Measurements from ENCODE around the gene PROX2. TPM values are rescaled to one million over a fixed set of nuclear protein-coding genes. Genes with fewer than 3 reads are reported as not detected.
A peak's percentile ranks its signal among the peaks of the same experiment; 100 is the strongest.

Gene PROX2, protein sequence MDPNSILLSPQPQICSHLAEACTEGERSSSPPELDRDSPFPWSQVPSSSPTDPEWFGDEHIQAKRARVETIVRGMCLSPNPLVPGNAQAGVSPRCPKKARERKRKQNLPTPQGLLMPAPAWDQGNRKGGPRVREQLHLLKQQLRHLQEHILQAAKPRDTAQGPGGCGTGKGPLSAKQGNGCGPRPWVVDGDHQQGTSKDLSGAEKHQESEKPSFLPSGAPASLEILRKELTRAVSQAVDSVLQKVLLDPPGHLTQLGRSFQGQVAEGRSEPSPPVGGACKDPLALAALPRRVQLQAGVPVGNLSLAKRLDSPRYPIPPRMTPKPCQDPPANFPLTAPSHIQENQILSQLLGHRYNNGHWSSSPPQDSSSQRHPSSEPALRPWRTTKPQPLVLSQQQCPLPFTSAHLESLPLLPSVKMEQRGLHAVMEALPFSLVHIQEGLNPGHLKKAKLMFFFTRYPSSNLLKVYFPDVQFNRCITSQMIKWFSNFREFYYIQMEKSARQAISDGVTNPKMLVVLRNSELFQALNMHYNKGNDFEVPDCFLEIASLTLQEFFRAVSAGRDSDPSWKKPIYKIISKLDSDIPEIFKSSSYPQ
- not detected in 2 replicates for total RNA-seq (2014; rRNA removed; shearing (Covaris generic))

- no peak for DNase-seq (ENCODE audit: low read depth)
These were observed at the start of gene PROX2 for GRCh38 chr14:74875941-74876913. TSS of gene PROX2 (minus strand) at chr14:74876145. CDS start at chr14:74863834, 12,311 bp downstream.

DNA sequence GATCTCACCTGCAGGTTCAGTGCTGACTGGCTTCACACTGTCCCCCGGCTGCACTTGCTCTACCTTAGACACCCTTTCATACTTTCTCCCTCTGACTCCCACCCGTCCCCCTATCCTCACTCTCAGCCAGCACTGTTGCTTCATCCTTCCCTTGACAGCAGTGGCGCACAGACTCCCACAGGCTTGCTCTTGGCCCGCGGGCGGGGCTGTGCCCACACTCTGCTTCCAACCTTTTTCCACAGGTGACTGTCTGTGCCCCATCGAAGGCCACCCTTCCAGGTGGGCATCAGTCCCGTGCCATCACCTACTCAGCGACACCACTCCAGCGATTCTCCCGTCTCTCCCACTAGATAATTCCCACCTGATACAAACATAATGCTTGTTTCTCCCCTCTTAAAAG lies 48.1 kb upstream of the PROX2 start:
- DNase-seq (ENCODE audit: low read depth) = no peak

DNA sequence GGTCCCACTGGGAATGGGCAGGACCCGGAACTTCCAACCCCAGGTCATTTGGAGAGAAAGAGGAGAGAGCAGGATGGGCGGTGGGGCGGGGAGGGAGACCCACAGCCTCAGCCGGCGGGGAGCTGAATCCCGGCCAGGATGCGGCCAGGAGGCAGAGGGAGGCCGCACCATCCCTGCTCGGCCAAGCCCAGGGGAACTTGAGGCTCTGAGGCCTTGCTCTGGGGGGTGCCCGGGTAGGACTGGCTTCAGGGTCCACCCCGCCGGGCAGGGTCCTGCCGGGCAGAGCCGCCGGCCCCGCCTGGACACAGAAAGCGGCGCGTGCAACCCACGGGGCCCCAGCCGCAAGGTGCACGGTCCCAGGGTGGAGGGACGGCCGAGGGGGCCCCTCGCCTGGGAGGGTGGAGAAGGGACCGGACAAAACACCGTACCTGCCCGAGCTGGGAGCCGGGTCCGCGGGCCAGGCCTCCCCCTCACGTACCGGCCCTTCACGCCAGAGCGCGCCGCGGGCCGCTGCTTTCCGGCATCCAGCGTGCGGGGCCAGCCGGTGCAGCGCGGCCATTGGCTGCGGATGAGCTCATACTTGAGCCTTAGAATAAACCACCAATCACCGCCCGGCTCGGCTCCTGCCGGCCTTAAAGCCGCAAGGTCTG lies 46.9 kb upstream of the PROX2 start, which contains the start of gene RPS6KL1:
TSS of gene RPS6KL1 (minus strand) at position 509 of the 650 bp plus-strand sequence. CDS start 1,719 bp downstream, outside the sequence.
- peak; percentile 93 for DNase-seq (ENCODE audit: low read depth)

DNA sequence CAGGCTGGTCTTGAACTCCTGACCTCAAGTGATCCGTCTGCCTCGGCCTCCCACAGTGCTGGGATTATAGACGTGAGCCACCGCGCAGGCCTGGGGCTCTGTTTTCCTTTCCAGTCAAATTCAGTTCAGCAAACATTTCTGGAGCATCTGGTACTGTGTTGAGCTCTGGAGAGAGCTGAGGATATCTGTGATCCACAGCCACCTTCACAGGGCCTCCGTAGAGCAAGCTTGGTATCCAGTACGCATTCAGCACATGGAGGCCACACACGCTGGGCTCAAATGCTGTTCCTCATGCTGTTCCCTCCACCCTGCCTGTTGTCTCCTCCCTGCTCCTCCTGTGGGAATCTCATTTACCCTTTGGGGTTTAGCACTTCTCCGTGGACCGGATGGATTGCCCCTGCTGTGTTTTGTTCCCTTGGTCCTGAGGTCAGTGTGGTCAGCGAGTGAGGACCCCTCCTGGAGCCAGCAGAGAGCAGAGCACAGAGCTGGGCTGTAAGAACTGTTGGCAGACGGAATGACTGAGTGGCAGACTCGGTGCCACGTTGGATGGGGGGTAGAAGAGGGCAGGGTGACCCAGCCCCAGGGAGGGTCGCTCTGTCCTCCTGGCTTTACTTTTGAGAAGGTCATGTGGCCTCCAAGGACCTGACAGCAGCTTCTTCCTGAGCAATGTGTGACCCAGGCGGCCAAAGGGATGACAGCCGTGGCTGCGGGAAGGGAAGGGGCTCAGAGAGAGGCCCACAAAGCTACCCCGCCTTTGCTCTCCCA lies 46.2 kb upstream of the PROX2 start:
- no peak for DNase-seq (ENCODE audit: low read depth)

- no peak for DNase-seq (ENCODE audit: low read depth)
These were observed 45.2 kb upstream of the PROX2 start for GRCh38 chr14:74921053-74921620.

GRCh38 chr14:74920281-74920680 lies 44.3 kb upstream of the PROX2 start:
- DNase-seq (ENCODE audit: low read depth) = no peak

DNA sequence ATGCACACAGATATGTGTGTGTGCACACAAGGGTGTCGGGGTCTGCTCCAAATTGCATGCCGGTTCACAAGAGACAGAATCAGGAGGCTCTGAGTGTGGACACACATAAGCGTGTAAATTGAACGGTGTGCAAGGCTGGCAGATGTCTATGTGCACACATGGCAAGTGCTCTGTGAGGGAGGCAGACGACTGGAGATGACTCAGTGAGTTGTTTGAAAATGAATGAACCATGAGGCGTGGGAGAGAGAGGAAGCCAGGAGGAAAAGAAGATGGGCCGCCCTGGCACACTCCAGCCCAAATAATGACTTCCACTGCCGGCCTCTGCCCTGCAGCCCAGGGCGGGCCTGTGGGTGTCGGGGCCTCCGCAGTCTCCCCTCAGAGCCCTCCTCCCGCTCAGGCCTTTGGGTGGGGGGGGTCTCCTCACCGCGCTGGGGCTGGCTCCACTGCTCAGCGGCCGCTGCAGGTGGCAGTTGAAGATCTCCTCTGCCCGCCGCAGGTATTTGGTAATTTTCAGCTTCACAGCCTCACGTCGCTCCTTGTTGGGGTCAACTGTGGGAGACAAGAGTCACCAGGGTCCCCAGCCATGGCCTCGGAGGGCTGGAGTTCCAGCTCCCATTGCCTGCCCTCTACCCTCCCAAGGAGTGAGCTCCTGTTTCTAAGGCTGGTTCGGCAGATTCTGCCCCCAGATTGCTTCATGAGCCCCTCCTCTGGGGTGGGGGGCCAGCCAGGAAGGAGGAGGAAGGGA lies 43.6 kb upstream of the PROX2 start:
- peak; percentile 61 for DNase-seq (ENCODE audit: low read depth)

- no peak for DNase-seq (ENCODE audit: low read depth)
These were observed 42.4 kb upstream of the PROX2 start for GRCh38 chr14:74918380-74918779.

DNA sequence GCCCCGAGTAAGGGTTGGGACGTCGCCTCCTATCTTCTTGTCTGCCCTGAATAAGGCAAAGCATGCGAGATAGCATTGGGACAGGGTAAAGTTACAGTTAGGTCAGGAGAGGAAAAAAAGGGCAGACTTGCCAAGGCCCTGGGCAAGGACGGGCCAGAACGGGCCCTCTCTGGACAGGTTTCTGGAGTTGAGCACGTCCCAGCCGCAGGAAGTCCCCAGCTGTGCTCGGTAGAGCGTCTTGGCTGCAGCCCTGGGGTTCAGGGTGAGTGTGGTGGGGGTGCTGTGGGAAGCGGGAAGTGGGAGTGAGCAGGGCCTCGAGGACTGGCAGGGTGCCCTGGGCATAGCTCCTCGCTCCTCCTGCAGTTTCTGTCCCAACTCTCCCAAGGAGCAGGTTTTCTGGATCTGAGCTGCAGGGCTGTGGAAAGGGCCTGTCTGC lies 41.7 kb upstream of the PROX2 start:
- no peak for DNase-seq (ENCODE audit: low read depth)

- DNase-seq (ENCODE audit: low read depth) = no peak
These were observed 41.2 kb upstream of the PROX2 start for GRCh38 chr14:74917178-74917543.

- no peak for DNase-seq (ENCODE audit: low read depth)
These were observed 39.9 kb upstream of the PROX2 start for GRCh38 chr14:74915826-74916225.

GRCh38 chr14:74915426-74915825 lies 39.5 kb upstream of the PROX2 start:
- no peak for DNase-seq (ENCODE audit: low read depth)

GRCh38 chr14:74913986-74914573 lies 38.1 kb upstream of the PROX2 start:
- peak; percentile 70 for DNase-seq (ENCODE audit: low read depth)

DNA sequence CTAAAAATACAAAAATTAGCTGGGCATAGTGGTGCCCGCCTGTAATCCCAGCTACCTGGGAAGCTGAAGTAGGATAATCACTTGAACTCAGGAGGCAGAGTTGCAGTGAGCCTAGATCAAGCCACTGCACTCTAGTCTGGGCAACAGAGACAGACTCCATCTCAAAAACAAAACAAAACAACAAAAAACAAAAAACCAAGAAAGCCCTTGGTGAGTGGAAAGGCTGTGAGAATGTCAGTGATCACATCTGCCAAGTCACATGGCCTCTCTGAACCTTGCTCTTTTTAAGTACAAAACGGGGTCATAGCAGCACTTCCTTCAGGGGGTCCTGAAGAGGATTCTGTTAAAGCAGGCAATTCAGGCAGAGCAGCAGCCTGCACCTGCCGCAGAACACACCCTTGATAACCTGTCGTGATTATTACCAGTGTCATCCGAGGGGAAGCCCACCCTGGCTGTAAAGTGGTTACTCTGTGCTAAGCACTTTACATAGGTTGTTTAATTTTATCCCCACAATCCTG lies 37.5 kb upstream of the PROX2 start:
- no peak for DNase-seq (ENCODE audit: low read depth)

DNA sequence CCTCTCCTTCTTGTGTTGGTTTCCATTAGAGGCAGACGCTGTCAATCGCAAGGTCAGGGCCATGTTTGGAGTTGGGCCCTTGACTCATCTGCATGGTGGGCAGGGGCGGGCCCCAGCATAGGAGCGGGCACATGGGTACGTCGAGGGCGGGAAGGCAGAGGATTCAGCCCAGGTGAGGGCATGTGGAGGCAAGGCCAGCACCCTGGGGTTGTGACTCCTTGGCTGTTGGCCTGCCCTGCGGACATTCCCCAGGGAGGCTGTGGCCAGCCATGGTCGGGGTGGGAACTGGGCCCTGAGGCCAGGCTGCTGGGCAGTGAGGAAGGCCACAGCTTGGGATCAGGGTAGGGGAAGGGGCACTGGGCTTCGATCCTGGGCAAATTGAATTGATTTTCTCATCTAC lies 36.9 kb upstream of the PROX2 start:
- DNase-seq (ENCODE audit: low read depth) = no peak

DNA sequence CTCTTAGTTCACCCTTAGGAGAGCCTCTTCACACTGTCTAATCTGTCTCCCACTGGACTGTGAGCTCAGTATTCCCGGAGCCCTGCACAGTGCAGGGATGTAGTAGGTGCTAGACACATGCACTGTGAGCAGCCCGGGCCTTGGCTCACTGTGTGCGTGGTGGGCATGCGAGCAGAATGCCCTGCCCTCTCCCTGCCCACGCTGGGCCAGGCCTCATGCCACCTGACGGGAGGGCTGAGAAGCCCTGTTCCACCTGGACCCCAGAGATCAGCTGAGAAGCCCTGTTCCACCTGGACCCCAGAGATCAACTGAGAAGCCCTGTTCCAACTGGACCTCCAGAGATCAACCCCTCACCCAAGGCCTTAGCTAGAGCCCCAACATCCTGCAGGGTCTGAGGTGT lies 36.2 kb upstream of the PROX2 start:
- DNase-seq (ENCODE audit: low read depth) = no peak

- no peak for DNase-seq (ENCODE audit: low read depth)
These were observed 35.8 kb upstream of the PROX2 start for GRCh38 chr14:74911704-74912103.

DNA sequence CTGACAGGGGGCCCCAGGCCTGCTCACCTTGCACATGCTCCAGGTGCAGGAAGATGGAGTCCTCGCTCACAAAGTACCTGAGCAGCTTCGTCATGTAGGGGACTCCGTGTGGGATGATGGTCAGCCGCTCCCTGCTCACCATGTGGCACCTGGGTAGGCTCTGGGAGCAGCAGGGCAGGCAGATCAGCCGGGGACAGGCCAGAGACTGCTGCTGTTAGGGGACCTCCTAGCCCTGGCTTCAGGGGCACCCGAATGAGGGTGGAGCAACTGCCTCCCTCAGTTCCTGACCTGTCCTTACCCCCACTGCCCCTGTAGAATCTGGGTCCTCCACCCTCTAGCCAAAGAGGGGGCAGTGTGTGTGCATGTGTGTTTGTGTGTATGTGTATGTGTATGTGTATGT lies 35.3 kb upstream of the PROX2 start:
- no peak for DNase-seq (ENCODE audit: low read depth)

- no peak for DNase-seq (ENCODE audit: low read depth)
These were observed 34.6 kb upstream of the PROX2 start for GRCh38 chr14:74910556-74910955.

All from Daoy (cell line).